HG03025 (cell line): ENCODE data around the gene NT5C1B.

Experiments
- ATAC-seq: cut with Tn5 transposase; IDR thresholded peaks from one replicate; pipeline ENCODE4 v1.9.1; 2021; ENCODE audit warnings: mild to moderate bottlenecking, moderate library complexity; ENCODE audit not compliant: unreplicated experiment, low FRiP score

NT5C1B gene

DNA sequence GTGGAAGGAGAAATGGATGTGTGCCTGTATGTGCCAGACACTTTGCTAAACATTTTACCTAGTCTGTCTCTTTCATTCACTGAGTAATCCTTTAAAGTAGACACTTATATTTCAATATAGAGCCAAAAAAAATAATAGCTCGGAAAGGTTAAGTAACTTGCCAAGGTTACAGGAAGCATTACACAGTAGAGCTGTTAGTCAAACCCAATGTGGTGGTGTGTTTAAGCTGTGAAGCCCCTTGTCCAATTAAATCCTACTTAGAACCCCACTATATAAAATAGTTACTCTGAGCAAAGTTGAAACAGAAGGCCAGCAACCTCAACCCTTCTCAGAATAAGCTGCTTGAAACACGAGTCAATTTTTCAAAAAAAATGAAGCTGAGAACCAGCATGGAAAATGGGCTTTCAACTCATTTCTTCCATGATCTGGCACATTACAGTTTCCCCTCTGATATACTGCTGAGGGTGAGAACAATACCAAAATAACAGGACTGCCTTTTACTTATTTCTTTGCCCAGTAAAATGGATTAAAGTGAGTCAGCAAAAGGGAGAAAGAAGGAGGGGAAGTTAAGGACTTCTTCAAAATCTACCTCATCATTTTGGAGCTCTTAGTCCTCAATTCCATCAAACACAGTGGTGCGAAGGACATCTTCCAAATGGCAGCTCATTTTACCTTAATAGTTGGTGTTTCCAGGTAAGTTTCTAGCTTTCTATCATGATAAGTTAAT is 36.9 kb downstream of the NT5C1B start:
- ATAC-seq: no peak

DNA sequence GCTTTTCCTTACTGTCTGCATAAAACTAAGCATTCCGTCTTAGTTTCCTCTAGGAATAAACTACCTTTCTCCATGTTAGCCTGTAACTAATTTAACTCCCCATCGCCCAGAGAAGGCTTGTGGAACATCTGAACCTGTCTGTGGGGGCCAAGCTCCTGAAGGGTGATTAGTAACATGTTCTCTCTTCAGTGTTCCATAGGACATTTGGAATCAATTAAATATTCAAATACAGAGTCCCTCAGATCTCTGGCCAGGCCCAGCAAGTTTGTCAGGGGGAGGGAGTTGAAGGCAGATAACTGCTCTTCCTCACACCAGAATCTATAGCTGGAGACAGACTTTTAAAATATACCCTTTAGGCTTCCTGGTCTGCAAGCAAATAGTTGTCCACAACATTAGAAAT is 37.7 kb downstream of the NT5C1B start:
- no peak for ATAC-seq

DNA sequence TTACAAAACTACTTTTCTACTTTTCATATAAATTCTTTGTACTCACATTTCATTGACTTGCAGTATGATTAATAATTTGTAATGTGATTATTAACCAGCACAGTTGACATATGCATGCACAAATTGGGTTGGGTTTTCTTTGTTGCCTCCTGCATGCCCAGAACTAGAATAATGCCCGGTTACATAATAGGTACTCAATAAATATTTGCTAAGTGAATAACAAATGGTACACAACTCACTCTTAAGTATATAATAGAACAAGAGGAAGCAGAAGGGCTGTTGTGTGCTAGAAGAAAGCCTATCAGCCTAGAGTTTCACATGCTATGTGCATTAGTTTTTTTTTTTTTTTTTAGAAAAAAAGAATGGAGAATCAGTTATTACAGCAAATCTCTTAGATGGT is 38.2 kb downstream of the NT5C1B start:
- no peak for ATAC-seq

DNA sequence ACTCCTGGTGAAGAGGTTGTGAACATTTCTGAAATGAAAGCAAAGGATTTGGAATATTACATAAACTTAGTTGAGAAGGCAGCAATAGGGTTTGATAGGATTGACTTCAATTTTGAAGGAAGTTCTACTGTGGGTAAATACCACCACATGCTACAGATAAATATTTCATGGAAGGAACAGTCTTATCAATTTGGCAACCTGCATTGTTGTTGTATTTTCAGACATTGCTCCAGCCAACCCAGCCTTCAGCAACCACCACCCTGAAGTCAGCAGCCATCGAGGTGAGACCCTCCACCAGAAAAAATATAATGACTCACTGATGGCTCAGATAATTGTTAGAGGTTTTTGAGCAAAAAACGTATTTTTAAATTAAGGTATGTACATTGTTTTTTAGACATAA is 38.9 kb downstream of the NT5C1B start:
- no peak for ATAC-seq

DNA sequence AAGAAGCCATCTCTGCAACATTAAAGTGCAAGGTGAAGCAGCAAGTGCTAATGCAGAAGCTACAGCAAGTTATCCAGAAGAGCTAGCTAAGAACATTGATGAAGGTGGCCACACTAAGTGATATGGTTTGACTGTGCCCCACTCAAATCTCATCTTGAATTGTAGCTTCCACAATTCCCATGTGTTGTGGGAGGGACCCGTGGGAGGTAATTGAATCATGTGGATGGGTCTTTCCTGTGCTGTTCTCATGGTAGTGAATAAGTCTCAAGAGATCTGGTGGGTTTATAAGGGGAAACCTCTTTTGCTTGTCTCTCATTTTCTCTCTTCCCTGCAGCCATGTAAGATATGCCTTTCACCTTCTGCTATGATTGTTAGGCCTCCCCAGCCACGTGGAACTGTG is 40.3 kb downstream of the NT5C1B start:
- ATAC-seq: no peak

DNA sequence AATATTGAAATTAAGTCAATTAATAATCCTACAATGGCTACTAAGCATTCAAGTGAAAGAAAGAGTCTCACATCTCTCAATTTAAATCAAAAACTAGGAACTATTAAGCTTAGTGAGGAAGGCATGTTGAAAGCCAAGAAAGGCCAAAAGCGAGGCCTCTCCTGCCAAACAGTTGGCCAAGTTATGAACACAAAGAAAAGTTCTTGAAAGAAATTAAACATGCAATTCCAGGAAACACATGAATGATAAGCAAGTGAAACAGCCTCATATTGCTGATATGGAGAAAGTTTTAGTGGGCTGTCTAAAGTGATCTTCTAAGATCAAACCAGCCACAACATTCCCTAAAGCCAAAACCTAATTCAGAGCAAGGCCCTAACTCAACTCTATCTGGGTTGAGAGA is 40.7 kb downstream of the NT5C1B start:
- ATAC-seq: no peak

DNA sequence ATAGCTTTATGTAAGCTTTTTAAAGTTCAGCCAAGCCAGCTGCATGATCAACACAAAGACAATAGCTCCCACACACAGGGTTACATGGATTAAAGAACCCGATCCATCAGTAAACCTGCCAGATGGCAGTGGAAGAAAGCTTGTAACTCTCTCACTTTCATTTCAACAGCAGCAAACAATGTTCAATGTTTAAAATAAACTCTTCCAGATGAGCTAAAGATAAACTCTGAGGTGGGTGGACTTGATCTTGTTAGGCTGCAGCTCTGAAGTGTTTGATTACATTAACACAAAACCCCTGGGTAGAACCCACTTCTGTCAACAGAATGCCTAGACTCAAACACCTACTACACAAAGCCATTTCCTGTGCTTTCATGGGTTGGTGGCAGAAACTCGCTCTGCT is 42.8 kb downstream of the NT5C1B start:
- peak; percentile 78 for ATAC-seq

DNA sequence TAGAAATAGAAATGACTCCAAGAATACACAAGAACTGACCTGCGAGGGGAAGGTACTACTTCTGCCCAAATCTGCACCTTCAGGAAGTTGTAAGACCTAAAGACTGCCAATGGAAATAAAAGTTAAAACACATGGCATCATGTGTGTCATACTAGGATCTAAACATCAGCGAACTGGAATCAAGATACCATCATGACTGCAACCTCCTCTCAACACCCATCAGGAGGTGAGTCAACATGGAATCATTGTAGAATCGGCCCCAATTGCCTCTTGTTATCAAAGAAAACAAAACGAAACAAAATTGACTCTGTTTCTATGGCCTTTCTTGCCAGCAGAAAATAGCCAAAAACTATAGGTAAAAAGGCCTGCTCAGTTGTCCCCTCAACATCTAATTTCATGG is 44.0 kb downstream of the NT5C1B start:
- no peak for ATAC-seq

DNA sequence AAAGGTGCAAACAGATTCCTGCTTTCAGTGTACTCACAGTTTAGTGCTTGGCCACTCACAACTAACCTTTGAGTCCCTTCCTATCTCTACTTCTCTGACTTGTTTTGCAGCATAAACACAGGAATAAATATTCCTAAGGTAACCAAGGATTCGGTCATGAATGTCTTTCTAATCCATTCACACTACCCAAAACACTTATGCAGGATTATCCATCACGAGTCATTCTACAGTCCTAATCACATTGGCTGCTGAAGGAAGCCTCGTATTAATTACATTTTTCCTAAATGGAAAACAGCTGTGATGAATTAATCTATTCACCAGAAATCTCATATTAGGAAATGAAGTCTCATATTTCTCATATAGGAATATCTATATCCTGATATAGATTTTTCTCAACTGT is 45.2 kb downstream of the NT5C1B start:
- ATAC-seq: no peak

DNA sequence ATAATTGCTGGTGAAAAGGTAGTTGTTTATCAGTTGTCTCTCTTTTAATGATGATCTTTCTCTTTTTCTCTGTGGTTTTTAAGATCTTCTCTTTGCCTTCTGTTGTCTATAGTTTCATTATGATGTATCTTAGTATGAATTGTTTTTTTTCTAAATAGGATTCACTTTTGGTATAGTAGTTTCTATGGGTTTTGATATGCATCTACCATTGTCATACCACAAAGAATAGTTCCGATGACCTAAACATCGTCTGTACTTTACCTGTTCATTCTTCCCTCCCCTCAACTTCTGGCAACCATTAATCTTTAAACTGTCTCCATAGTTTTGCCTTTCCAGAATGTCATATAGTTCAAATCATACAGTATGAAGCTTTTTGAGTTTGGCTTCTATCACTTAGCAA is 48.5 kb downstream of the NT5C1B start:
- no peak for ATAC-seq

DNA sequence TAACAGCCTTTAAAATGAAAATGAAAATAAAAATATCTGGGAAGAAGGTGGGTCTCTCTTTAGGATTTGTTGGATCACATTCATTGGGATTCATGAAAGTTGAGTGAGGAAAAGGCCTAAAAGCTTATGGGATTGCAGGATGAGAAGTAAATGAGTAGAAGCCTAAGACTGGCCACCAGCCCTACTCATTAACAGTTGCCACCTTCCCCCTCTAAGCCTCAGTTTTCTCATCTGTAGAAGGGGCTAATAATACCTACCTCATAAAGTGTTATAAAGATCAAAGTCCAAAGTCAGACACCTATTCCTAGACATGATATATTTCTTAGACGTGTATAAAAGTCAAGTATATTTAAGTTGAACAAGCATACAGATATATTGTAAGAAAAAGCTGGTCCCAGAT is 52.7 kb downstream of the NT5C1B start:
- no peak for ATAC-seq

DNA sequence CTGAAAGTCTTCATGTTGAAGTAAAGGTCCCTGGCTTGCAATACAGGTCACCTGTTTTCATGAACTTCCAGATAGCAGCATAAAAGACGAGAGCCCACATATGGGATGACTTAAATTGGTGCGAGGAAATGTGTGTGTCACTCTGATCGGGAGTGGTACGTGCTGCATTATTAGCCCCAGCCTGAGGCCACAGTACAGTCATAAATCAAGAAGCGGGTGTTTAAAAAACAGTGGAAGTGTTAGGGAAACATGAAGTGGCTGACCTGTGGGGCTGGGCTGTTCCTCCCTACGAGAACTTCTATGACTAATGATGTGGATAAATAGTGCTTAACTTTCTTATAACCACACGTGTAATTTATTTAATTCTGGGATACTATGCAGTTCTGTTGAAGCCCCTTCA is 53.3 kb downstream of the NT5C1B start:
- no peak for ATAC-seq

DNA sequence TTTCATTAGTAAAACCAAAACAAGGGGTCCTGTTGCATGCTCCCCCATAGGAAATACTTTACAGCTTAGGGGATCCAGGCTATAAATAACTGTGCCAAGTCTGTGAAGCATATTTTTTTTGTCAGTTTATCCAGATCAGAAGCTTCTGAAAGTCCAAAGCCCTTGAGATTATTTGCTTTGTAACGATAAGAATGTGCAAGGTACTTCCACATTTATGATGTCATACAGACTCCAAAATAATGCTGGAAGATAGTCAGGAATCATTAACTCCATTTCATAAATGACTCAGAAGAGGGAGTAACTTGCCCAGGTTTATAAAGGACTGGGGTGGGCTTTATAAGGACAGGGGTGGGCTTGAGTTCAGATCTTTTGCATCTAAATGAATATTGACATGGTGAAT is 58.2 kb downstream of the NT5C1B start:
- ATAC-seq: no peak

DNA sequence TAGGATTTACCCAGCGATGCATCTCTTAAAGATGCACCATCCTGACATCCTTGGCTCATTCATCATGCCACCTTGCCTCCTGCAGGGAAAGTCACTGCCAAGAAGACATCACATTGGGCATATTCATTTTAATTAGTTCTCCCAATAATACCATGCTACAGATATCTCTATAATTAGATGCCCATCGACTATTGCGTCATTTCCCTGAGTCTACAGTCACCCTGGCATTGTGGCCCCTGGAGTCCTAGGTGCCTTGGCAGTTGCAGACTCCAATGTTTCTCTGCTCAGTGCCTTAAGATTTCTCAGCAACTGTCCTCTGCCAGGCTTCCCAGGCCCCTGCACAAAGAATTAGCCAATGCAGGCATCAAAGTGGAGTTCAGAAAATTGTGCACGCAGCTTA is 61.5 kb downstream of the NT5C1B start:
- ATAC-seq: no peak

DNA sequence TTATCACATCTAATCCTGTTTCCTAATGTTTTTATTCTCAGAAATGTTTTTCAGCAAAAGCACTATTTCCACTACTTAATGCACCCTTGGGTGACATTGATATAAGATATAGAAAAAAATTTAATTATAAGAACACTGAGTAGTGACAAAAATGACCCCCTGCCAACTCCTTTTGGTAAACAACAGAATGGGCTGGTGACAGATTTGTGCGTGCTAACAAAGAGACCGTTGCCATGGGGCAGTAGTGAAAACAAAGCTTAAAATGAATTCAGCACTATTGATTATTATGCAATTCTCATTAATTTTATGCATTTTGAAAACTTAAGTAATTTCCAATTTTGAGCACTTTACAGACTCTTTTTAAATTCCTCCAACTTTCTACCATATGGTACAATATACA is 62.0 kb downstream of the NT5C1B start:
- no peak for ATAC-seq

DNA sequence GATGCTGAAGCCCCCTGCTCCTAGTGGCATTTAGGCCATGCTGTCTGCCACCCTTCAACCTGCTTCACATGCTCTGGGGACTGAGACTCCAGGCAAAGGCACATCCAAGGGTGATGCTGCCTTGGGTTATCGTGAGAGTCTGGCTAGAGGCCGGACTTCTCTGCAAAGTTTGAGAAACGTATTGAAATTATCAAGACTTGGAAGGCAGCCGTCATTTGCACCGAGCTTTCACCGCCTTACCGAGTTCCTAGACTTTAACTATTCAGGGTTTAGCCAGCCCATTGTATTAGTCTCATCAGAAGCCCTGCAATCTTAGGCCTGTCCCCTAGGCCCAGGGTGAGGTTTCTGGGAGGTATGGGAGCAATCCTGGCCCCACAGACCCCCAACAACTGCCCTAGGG is 62.9 kb downstream of the NT5C1B start:
- ATAC-seq: no peak

DNA sequence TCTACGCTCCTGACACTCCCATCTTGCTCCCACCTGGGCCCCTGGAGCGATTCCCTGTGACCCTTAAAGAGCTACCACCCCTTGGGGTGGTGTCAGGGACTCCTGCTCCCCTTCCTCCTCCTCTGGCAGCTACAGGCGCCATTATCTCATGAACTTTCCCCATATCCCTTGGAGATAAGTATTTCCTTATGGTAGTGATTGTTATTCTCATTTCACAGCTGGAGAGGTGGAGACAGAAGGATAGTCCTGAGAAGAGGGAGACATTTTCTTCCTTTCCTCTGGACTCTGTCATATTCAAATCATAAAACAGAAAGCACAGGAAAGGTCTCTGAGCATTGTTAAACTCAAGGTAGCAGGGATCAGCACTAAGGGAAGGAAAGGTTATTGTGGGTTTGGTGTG is 63.5 kb downstream of the NT5C1B start:
- no peak for ATAC-seq

DNA sequence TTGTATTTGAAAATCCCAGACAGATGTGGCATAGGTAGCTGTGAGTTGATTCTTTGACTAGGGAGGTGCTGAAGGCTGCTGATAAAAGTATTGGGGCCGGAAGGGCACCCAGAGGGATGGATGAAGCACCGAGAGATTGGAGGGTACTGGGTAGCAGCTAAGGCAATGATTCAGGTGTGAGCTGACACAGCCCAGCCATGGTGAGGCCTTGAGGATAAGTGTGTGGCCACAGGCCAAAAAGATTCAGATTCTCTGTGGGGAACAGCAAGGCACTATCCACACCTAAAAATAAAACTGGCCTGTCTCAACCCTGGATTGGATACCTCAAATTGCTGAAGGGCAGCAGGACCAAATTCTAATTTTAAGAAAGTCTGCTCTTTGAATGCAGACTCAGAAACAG is 64.1 kb downstream of the NT5C1B start:
- no peak for ATAC-seq

DNA sequence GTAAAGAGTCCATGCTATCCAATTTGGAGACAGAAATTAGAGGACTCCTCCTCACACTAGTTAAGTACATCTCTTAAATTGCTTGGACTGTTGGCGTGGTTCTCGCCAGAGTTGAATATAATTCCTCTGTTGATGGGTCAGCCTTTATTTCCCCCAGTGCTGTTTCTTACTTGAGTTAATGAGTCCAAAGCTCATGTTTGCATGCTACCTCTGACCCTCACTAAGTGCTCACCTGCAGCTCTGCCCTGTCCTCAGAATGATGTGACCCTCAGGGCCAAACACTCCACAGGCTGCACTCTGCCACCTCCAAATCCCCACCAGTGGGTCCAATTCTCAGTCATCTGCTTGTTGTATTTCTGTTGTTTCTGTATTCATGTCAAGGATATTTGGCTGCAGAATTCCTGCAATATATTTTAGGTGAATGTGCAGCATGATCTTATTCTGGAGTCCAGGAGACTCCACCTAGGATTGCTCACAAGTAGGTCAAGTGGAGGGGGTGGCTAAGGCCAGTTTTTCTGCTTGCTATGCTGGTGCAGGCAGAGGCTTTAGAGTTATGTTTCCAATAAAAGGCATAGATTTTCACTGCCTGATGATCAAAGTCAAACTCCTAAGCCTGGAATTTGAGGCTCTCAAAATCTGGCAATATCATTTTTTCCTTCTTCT is 66.8 kb downstream of the NT5C1B start:
- ATAC-seq: no peak

DNA sequence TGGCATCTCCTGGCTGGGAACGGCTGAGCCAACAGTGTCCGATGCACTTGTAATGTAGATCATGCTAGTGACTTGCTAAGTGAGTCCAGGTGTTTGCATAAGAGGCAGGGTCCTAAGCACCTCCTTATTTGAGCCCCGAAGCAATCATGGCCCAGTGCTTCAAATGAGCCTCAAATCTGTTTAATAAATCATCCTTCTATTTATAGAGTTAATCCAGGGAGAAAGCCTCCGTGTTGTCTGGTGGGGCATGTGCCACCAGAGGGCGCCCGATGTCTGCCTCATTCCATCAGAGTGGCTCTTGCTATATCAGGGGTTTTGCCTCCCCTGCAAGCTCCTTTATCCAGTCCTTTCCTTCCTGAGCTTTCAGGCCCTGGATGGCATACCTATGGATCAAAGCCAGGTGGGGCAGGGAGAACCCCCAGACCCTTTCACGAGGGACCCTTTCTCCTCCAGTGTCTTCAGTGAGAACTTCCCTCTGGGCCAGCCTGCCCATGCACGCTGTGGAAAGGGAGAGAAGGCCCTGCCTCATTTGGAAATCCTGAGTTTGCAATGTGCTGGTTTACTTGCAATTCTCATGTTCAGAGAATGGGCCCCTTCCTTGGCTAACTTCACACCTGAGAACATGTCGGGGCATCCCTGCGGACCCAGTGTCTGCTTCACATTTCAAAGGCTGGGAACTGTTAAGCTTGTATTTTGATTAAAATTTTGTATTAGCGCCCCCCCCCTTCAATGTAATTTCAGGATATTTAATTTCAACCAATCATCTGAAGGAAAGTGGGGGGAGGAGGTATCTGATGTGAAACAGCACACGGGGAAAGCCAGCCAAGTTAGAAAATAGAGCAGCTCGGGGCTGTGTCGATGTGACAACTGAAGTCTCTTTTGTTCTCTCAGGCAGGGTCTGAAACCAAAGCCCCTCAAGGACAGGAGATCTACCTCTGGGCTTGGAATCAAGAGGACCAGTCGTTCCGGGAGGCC is 68.6 kb downstream of the NT5C1B start:
- no peak for ATAC-seq

DNA sequence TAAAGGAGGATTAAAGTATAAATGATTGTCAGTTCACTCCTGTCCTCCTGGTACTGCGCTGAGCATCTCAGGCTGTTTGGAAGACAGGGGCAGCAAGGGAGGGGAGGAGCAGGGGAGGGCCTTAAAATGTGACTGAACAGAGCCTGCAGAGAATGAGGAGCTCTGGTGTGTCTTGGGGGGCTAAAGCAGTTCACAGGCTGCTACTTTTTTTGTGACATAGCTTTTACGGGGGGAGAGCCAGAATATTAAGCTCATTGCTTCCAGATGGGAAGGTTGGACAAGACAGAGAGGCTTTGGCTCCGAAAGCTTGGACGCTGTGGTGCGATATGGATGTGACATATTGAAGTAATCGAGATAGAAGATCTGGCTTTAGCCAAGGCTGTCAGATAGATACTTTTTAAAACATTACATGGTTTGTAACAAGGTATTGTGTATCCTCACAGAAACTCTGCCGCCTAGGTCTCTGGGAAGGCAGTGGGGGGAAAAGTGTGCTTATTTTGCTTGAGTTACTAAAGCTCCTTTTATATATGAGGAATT is 69.4 kb downstream of the NT5C1B start:
- ATAC-seq: no peak
